ACC112 (cell line): ENCODE data around the gene DTNBP1.

ENCODE experiments used
- H2AFZ ChIP-seq: fragments of 200-600 bp; sonication (generic); one replicate; pipeline ENCODE4 v1.6.0; 2017; ENCODE audit warnings: antibody characterized with exemption, low read length; ENCODE audit not compliant: unreplicated experiment
- H3K27ac ChIP-seq: fragments of 200-600 bp; sonication (generic); 2 replicates; pipeline ENCODE4 v1.5.1; 2014; ENCODE audit warnings: low read depth, mild to moderate bottlenecking, antibody characterized with exemption, low read length, moderate library complexity
- H3K27me3 ChIP-seq: fragments of 200-600 bp; sonication (generic); 2 replicates; pipeline ENCODE4 v1.6.1; 2014; ENCODE audit warnings: mild to moderate bottlenecking, antibody characterized with exemption, low read length, moderate library complexity, mixed read lengths; ENCODE audit not compliant: insufficient read depth
- H3K36me3 ChIP-seq: fragments of 200-600 bp; sonication (generic); 2 replicates; pipeline ENCODE4 v1.6.1; 2016; ENCODE audit warnings: mild to moderate bottlenecking, antibody characterized with exemption, low read length, moderate library complexity, mixed read lengths; ENCODE audit not compliant: insufficient read depth
- H3K4me1 ChIP-seq: fragments of 200-600 bp; sonication (generic); one replicate; pipeline ENCODE4 v1.6.1; 2016; ENCODE audit warnings: low read length, mixed read lengths; ENCODE audit not compliant: insufficient read depth, unreplicated experiment, control insufficient read depth
- H3K4me3 ChIP-seq: fragments of 200-600 bp; sonication (generic); 2 replicates; pipeline ENCODE4 v1.5.1; 2014; ENCODE audit warnings: mild to moderate bottlenecking, low read depth, low read length
- H3K79me2 ChIP-seq: fragments of 200-600 bp; sonication (generic); one replicate; pipeline ENCODE4 v1.6.0; 2016; ENCODE audit warnings: low read length; ENCODE audit not compliant: control insufficient read depth, unreplicated experiment, insufficient read depth

The DTNBP1 gene

DNA sequence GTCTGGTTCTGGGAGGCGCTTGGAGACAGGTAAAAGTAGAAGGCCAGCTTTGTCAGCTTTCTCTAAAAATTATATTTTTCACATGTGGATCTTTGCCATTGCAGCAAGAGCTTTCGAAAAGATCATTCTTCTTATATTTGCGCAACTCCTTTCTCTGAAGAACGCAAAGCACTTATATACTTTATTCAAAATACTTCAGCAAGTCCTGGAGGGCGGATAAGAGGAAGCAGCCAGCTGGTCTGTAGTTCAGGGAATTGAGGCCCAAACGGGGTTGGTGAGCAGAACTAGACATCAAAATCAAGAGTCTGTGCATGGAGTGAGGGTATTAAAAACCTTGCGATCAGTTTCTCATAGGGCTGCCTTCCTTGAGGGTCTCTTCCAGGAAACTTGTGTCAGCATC, 182.3 kb downstream of the DTNBP1 start:
- Histone ChIP-seq H2AFZ (no peak overlapping the region), H3K36me3 (peaks cover 19% of the 10 kb centered on the region; the same call in 1 of the 2 replicates), H3K27ac (no peak overlapping the region), H3K27me3 (no peaks in the 10 kb centered on the region), H3K4me3 (no peak overlapping the region), H3K79me2 (peaks cover 7% of the 10 kb centered on the region), H3K4me1 (peaks cover 16% of the 10 kb centered on the region)

DNA sequence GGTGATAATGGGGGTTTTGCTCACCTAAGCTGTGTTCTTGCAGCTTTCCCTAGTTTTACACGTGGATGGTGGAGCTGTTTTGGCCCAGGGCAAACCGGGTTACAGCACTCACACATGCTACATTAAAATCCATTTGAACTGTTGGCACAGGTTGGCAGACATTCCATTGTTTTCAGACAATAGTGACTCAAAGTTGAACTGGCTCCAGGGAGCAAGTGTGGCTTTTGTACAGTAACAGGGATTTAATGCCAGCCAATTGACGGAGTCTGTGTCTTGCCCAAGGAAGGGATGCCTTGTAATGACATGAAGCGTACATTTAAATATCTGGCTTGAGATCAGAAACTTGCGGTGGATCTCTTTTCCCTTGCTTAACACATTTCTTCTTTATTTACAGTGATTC, 183.1 kb downstream of the DTNBP1 start:
- no peak overlapping the region for H3K4me3 ChIP-seq
- peaks cover 19% of the 10 kb centered on the region; the same call in 1 of the 2 replicates for H3K36me3 ChIP-seq
- H2AFZ ChIP-seq: no peak overlapping the region
- H3K79me2 ChIP-seq: peaks cover 7% of the 10 kb centered on the region
- H3K27me3 ChIP-seq: no peaks in the 10 kb centered on the region
- H3K4me1 ChIP-seq: peaks cover 19% of the 10 kb centered on the region
- no peak overlapping the region for H3K27ac ChIP-seq

DNA sequence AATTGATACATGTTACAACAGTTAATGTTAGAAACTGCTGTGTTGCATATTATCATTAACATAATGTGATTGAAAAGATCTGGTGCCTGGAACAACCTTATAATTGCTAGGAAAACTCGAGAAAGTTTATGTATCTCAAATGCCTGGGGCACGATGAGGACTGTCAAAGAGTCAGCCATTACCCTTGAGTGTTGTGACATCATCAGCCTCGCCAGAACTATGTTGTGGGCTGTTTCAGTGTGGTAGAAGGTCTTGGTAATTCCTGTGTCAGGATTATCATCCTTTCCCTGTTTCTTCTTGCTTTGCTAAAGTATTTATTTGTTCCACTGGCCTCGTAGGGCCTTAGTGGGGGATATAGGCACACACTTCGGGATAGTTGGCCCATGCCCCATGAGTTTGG, 185.1 kb downstream of the DTNBP1 start:
- H3K36me3 ChIP-seq: peaks cover 12% of the 10 kb centered on the region; the same call in 1 of the 2 replicates

GRCh38 chr6:15476631-15477380, 186.0 kb downstream of the DTNBP1 start:
- Histone ChIP-seq H2AFZ (no peak overlapping the region), H3K4me1 (peaks cover 33% of the 10 kb centered on the region), H3K36me3 (peaks cover 4% of the 10 kb centered on the region; the same call in 1 of the 2 replicates), H3K27me3 (no peaks in the 10 kb centered on the region), H3K4me3 (no peak overlapping the region), H3K79me2 (peaks cover 4% of the 10 kb centered on the region), H3K27ac (no peak overlapping the region)

More for the DNA sequence above, 185.1 kb downstream of the DTNBP1 start:
- peaks cover 33% of the 10 kb centered on the region for H3K4me1 ChIP-seq
- H3K27ac ChIP-seq: no peak overlapping the region
- H3K4me3 ChIP-seq: no peak overlapping the region
- H2AFZ ChIP-seq: no peak overlapping the region
- no peaks in the 10 kb centered on the region for H3K27me3 ChIP-seq
- H3K79me2 ChIP-seq: peaks cover 5% of the 10 kb centered on the region

GRCh38 chr6:15475872-15476271, 187.0 kb downstream of the DTNBP1 start:
- Histone ChIP-seq H3K27me3 (no peaks in the 10 kb centered on the region), H3K27ac (no peak overlapping the region)

DNA sequence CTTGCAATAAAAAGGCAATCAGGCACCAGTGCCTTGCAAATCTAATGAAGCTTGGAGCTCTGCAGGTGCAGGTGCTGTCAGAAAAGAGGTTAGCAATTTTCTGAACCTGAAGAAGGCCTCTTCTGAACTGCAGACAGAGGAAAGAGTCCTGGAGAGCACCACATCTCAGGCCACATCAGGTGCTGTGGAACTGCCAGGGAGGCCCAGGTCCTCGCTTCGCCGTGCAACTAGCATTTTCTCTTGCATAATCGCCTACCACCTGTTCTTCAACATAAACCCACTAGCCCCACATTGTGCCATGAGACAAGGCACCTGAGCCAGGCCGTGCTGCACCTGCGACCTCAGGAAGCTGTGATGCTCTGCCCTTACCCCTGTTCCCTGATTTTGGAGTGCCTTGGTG, 187.6 kb downstream of the DTNBP1 start:
- no peaks in the 10 kb centered on the region for H3K79me2 ChIP-seq
- no peak overlapping the region for H3K27ac ChIP-seq
- H2AFZ ChIP-seq: no peak overlapping the region
- H3K4me1 ChIP-seq: peaks cover 33% of the 10 kb centered on the region
- H3K27me3 ChIP-seq: no peaks in the 10 kb centered on the region
- H3K4me3 ChIP-seq: no peak overlapping the region
- no peaks in the 10 kb centered on the region for H3K36me3 ChIP-seq

More at GRCh38 chr6:15475872-15476271, 187.0 kb downstream of the DTNBP1 start:
- peaks cover 33% of the 10 kb centered on the region for H3K4me1 ChIP-seq
- no peak overlapping the region for H2AFZ ChIP-seq
- peaks cover 4% of the 10 kb centered on the region for H3K79me2 ChIP-seq
- peaks cover under 1% of the 10 kb centered on the region; the same call in 1 of the 2 replicates for H3K36me3 ChIP-seq
- no peak overlapping the region for H3K4me3 ChIP-seq

- Histone ChIP-seq H3K36me3 (no peaks in the 10 kb centered on the region), H3K79me2 (no peaks in the 10 kb centered on the region), H2AFZ (no peak overlapping the region), H3K27me3 (no peaks in the 10 kb centered on the region), H3K4me3 (peak overlapping the region; percentile 37; the same call in 1 of the 2 replicates), H3K4me1 (peaks cover 27% of the 10 kb centered on the region), H3K27ac (peak overlapping the region; percentile 93)
Measured at GRCh38 chr6:15474196-15474595, 188.6 kb downstream of the DTNBP1 start.

GRCh38 chr6:15473741-15474161, 189.1 kb downstream of the DTNBP1 start:
- H2AFZ ChIP-seq: no peak overlapping the region
- H3K36me3 ChIP-seq: no peaks in the 10 kb centered on the region
- H3K27me3 ChIP-seq: no peaks in the 10 kb centered on the region
- no peaks in the 10 kb centered on the region for H3K79me2 ChIP-seq
- H3K4me3 ChIP-seq: peak overlapping the region; percentile 37; the same call in 1 of the 2 replicates
- H3K4me1 ChIP-seq: peaks cover 27% of the 10 kb centered on the region
- peak overlapping the region; percentile 93 for H3K27ac ChIP-seq

DNA sequence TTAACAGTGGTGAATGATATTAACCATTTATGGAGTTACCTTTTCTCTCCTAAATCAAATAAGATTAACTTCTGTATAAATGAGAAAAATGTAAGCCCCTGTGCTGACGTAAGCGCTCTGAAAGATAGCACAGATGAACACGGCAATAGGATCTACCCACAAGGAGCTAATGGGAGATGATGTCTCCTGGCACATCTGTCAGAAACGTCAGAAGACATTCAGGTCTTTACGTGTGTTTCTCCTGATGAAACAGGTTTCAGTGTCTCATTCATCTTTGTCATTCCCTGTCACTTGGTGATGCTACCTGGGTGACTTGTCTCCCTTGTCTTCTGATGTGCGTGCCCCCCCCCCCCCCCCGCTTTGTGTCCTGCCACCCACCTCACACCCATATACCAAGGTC, 189.7 kb downstream of the DTNBP1 start:
- Histone ChIP-seq H3K27ac (peak overlapping the region; percentile 93), H3K36me3 (no peaks in the 10 kb centered on the region), H2AFZ (no peak overlapping the region), H3K4me1 (peaks cover 27% of the 10 kb centered on the region), H3K27me3 (no peaks in the 10 kb centered on the region), H3K79me2 (no peaks in the 10 kb centered on the region), H3K4me3 (no peak overlapping the region)
